H9 (cell line): ENCODE data around the gene GFI1B. TPM values are rescaled to one million over a fixed set of nuclear protein-coding genes. Genes with fewer than 3 reads are reported as not detected.

ENCODE experiments used
- DNase-seq: peaks from one replicate; pipeline ENCODE4 v3.0.0-alpha.2; 2017
- H2AFZ ChIP-seq: one replicate; pipeline ENCODE4 v1.6.1; 2013; ENCODE audit warnings: mild to moderate bottlenecking, low read length, control low read depth, moderate library complexity
- H2AK5ac ChIP-seq: 2 replicates; pipeline ENCODE4 v1.6.1; 2013; ENCODE audit warnings: low read length, control low read depth, mixed read lengths; ENCODE audit not compliant: insufficient read length
- H2BK120ac ChIP-seq: one replicate; pipeline ENCODE4 v1.6.1; 2013; ENCODE audit warnings: low read depth, mild to moderate bottlenecking, low read length, control low read depth, inconsistent platforms; ENCODE audit not compliant: poor library complexity, severe bottlenecking
- H2BK12ac ChIP-seq: 2 replicates; pipeline ENCODE4 v1.6.1; 2013; ENCODE audit warnings: low read length, control low read depth, mixed read lengths, low read depth; ENCODE audit not compliant: insufficient read length
- H2BK15ac ChIP-seq: 2 replicates; pipeline ENCODE4 v1.6.1; 2013; ENCODE audit warnings: low read depth, low read length, control low read depth
- H2BK20ac ChIP-seq: one replicate; pipeline ENCODE4 v1.6.1; 2013; ENCODE audit warnings: low read depth, mild to moderate bottlenecking, low read length, control low read depth, inconsistent platforms; ENCODE audit not compliant: poor library complexity, severe bottlenecking
- H2BK5ac ChIP-seq: 2 replicates; pipeline ENCODE4 v1.6.1; 2013; ENCODE audit warnings: low read length, control low read depth, mixed read lengths; ENCODE audit not compliant: insufficient read length
- H3K14ac ChIP-seq: 2 replicates; pipeline ENCODE4 v1.6.1; 2013; ENCODE audit warnings: low read length, control low read depth; ENCODE audit not compliant: insufficient read depth
- H3K18ac ChIP-seq: 2 replicates; pipeline ENCODE4 v1.6.1; 2013; ENCODE audit warnings: low read depth, mild to moderate bottlenecking, mixed read lengths, low read length, control low read depth; ENCODE audit not compliant: insufficient read length
- H3K23ac ChIP-seq: 2 replicates; pipeline ENCODE4 v1.6.1; 2013; ENCODE audit warnings: low read length, control low read depth, mixed read lengths, low read depth; ENCODE audit not compliant: insufficient read length
- H3K23me2 ChIP-seq: 2 replicates; pipeline ENCODE4 v1.6.1; 2013; ENCODE audit warnings: low read depth, mild to moderate bottlenecking, mixed read lengths, low read length, control low read depth; ENCODE audit not compliant: insufficient read length, poor library complexity, severe bottlenecking
- H3K27ac ChIP-seq: 2 replicates; pipeline ENCODE4 v1.5.1; 2013; ENCODE audit warnings: low read length, control low read depth, mixed read lengths, low read depth; ENCODE audit not compliant: insufficient read length
- H3K27me3 ChIP-seq: 2 replicates; pipeline ENCODE4 v1.6.1; 2013; ENCODE audit warnings: low read length, control low read depth, inconsistent platforms; ENCODE audit not compliant: insufficient read depth
- H3K4ac ChIP-seq: 2 replicates; pipeline ENCODE4 v1.6.1; 2013; ENCODE audit warnings: low read depth, mild to moderate bottlenecking, control low read depth, inconsistent platforms, low read length, moderate library complexity
- H3K4me1 ChIP-seq: 2 replicates; pipeline ENCODE4 v1.6.1; 2013; ENCODE audit warnings: low read length, control low read depth, inconsistent platforms; ENCODE audit not compliant: insufficient read depth
- H3K4me2 ChIP-seq: 2 replicates; pipeline ENCODE4 v1.6.1; 2013; ENCODE audit warnings: low read length, control low read depth, mixed read lengths; ENCODE audit not compliant: insufficient read length, insufficient read depth
- H3K56ac ChIP-seq: 2 replicates; pipeline ENCODE4 v1.6.1; 2013; ENCODE audit warnings: low read depth, mild to moderate bottlenecking, mixed read lengths, low read length, control low read depth; ENCODE audit not compliant: insufficient read length
- H3K79me1 ChIP-seq: 2 replicates; pipeline ENCODE4 v1.6.1; 2013; ENCODE audit warnings: low read depth, mild to moderate bottlenecking, moderate library complexity, low read length, control low read depth, inconsistent platforms; ENCODE audit not compliant: insufficient read depth, poor library complexity, severe bottlenecking
- H3K79me2 ChIP-seq: 2 replicates; pipeline ENCODE4 v1.6.1; 2013; ENCODE audit warnings: low read length, control low read depth, inconsistent platforms; ENCODE audit not compliant: insufficient read depth
- H3K9ac ChIP-seq: 2 replicates; pipeline ENCODE4 v1.6.1; 2013; ENCODE audit warnings: low read length, control low read depth, mixed read lengths; ENCODE audit not compliant: insufficient read length; ENCODE audit errors: extremely low read depth
- H3K9me3 ChIP-seq: one replicate; pipeline ENCODE4 v1.6.1; 2013; ENCODE audit warnings: low read depth, low read length, inconsistent platforms; ENCODE audit not compliant: control insufficient read depth
- H3T11ph ChIP-seq: one replicate; pipeline ENCODE4 v1.6.1; 2013; ENCODE audit warnings: mild to moderate bottlenecking, low read length, control low read depth, inconsistent platforms
- H4K20me1 ChIP-seq: one replicate; pipeline ENCODE4 v1.6.1; 2013; ENCODE audit not compliant: control insufficient read depth, insufficient read length, insufficient read depth
- H4K5ac ChIP-seq: 2 replicates; pipeline ENCODE4 v1.6.1; 2013; ENCODE audit warnings: low read depth, mild to moderate bottlenecking, mixed read lengths, low read length, control low read depth; ENCODE audit not compliant: insufficient read length
- H4K8ac ChIP-seq: replicated peaks from 2 replicates; pipeline ENCODE4 v1.6.1; 2013; ENCODE audit warnings: low read length, control low read depth, mixed read lengths, low read depth; ENCODE audit not compliant: insufficient read length
- H4K91ac ChIP-seq: 2 replicates; pipeline ENCODE4 v1.6.1; 2013; ENCODE audit warnings: low read depth, mild to moderate bottlenecking, moderate library complexity, mixed read lengths, low read length, control low read depth; ENCODE audit not compliant: insufficient read length
- H3K27ac Mint-ChIP-seq, 3 experiments: 2 replicates in 2 of 3; 3 replicates in 1 of 3; pipeline ENCODE4 v1.8.0; 2020 to 2021; ENCODE audit warnings: mixed read lengths in 3 of 3, mild to moderate bottlenecking in 1 of 3, moderate library complexity in 1 of 3
- H3K27me3 Mint-ChIP-seq: 2 replicates; pipeline ENCODE4 v1.8.0; 2021; ENCODE audit warnings: low read depth, mild to moderate bottlenecking, moderate library complexity, mixed read lengths
- H3K36me3 Mint-ChIP-seq, 3 experiments: 2 replicates in 2 of 3; 3 replicates in 1 of 3; pipeline ENCODE4 v1.8.0; 2020 to 2021; ENCODE audit warnings: low read depth in 3 of 3, mixed read lengths in 3 of 3; ENCODE audit not compliant: insufficient read depth in 1 of 3
- H3K4me1 Mint-ChIP-seq, 2 experiments: 2 replicates each; pipeline ENCODE4 v1.8.0; 2020; ENCODE audit warnings: mixed read lengths in 2 of 2
- H3K4me3 Mint-ChIP-seq, 2 experiments: 2 replicates in 1 of 2; 3 replicates in 1 of 2; pipeline ENCODE4 v1.8.0; 2020 to 2021; ENCODE audit warnings: mild to moderate bottlenecking in 2 of 2, mixed read lengths in 2 of 2, moderate library complexity in 1 of 2
- H3K9me3 Mint-ChIP-seq, 2 experiments: 2 replicates in 1 of 2; 3 replicates in 1 of 2; pipeline ENCODE4 v1.8.0; 2020; ENCODE audit warnings: mild to moderate bottlenecking in 2 of 2, mixed read lengths in 2 of 2, moderate library complexity in 1 of 2
- CTCF ChIP-seq: fragments of 200-600 bp; sonication (generic); conservative IDR thresholded peaks from 3 replicates; pipeline ENCODE4 v1.8.0; 2021; ENCODE audit warnings: antibody characterized with exemption, mild to moderate bottlenecking
- WGBS: extraction: QIAGEN DNeasy Blood & Tissue Kit; methylation state at CpG from one replicate; pipeline ENCODE4 v1.1.7; 2013; ENCODE audit warnings: missing lambda C conversion rate, low lambda C conversion rate, mixed read lengths; ENCODE audit not compliant: insufficient read length; ENCODE audit errors: extremely low coverage; 5-methylcytosine and 5-hydroxymethylcytosine counted together
- total RNA-seq: library from RNA; stranded (reverse); gene quantifications from 2 replicates; pipeline ENCODE4 v1.2.1, GENCODE V29; 2021

GFI1B gene
- total RNA-seq, 1 experiment from 2014 or later: not detected

GRCh38 chr9:133037775-133038515 is 59.5 kb downstream of the GFI1B start:
- Histone ChIP-seq H3K4me1 (no peaks in the 10 kb centered on the region), H3K27ac (no peak overlapping the region), H3K56ac (no peak overlapping the region), H3K4me2 (no peak overlapping the region), H3K9ac (no peak overlapping the region), H4K5ac (no peak overlapping the region), H4K91ac (no peak overlapping the region), H3K27me3 (no peaks in the 10 kb centered on the region), H3K23ac (no peak overlapping the region), H3K4ac (no peak overlapping the region), H2BK12ac (no peak overlapping the region), H2BK5ac (no peak overlapping the region), H2AFZ (no peak overlapping the region), H3K23me2 (no peaks in the 10 kb centered on the region), H2BK120ac (no peak overlapping the region), H4K20me1 (no peaks in the 10 kb centered on the region), H3K9me3 (no peaks in the 10 kb centered on the region), H4K8ac (no peak overlapping the region), H3K79me2 (peaks cover 19% of the 10 kb centered on the region; the same call in 1 of the 2 replicates), H3K18ac (no peak overlapping the region), H2BK15ac (no peak overlapping the region), H3K14ac (no peak overlapping the region), H2BK20ac (no peak overlapping the region), H3K79me1 (peaks cover 12% of the 10 kb centered on the region), H2AK5ac (no peak overlapping the region), H3T11ph (no peak overlapping the region)
- Mint-ChIP-seq H3K4me3 (no peak overlapping the region), H3K36me3 (peaks cover 16 to 26% (median 20%) of the 10 kb centered on the region in 3 experiments), H3K27ac (no peak overlapping the region), H3K4me1 (peaks cover 0 to under 1% of the 10 kb centered on the region in 2 experiments; a peak in 2 of 4 replicates), H3K27me3 (no peaks in the 10 kb centered on the region), H3K9me3 (peaks cover 3% of the 10 kb centered on the region in 2 experiments; a peak in 3 of 5 replicates)
- TF ChIP-seq CTCF: no peak
- no CpG with 5 or more reads among the region's 25 CpGs for WGBS
- no peak for DNase-seq
